ENCODE measurements around the gene MRGPRF.

DNA sequence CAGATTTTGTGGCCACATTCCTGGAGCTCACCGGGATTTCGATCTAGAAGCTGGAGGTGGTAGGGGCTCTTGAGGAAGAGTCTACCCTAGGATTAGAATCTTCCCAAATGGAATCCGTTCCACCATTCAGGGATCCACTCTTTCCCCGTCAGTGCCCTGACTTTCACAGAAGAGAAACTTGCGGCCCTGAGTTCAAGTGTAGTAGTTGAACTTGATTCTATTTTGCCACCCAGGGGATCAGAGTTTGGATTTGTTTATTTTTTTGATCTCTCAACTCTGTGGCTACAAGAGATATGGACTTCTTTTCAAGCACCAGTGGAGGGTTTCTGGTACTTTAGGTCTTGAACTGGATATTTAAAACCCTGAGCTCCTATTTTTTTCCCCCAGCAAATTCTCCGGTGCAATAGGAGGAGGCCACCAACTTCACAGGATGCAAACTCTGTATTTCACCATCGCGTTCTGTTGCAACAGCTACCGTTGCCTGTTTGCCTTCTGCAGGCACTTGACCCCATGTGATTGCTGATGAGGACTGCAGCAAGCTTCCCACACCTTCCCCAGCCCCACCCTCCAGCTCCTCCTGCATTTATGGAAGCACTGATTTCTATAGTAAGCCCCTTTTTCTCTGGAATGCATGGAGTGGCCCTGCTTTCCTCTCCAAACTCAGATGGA is 14.8 kb upstream of the MRGPRF start:
- TF ChIP-seq, protein P1, sequence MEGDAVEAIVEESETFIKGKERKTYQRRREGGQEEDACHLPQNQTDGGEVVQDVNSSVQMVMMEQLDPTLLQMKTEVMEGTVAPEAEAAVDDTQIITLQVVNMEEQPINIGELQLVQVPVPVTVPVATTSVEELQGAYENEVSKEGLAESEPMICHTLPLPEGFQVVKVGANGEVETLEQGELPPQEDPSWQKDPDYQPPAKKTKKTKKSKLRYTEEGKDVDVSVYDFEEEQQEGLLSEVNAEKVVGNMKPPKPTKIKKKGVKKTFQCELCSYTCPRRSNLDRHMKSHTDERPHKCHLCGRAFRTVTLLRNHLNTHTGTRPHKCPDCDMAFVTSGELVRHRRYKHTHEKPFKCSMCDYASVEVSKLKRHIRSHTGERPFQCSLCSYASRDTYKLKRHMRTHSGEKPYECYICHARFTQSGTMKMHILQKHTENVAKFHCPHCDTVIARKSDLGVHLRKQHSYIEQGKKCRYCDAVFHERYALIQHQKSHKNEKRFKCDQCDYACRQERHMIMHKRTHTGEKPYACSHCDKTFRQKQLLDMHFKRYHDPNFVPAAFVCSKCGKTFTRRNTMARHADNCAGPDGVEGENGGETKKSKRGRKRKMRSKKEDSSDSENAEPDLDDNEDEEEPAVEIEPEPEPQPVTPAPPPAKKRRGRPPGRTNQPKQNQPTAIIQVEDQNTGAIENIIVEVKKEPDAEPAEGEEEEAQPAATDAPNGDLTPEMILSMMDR (IDR thresholded peaks at IDR 0.05; ENCODE audit: control extremely low read depth in 1 of 3, insufficient read depth in 1 of 3, low read depth in 1 of 3, low read length in 3 of 3), result no peak
- TF ChIP-seq KDM1A (IDR thresholded peaks at IDR 0.05; ENCODE audit: borderline replicate concordance, low read length) (no peak), POLR2A (IDR thresholded peaks at IDR 0.05; ENCODE audit: control extremely low read depth in 1 of 2, low read depth in 2 of 2, low read length in 2 of 2) (no peak)

All from H1 (cell line).